ENCODE data around the gene PNPLA2. TPM values are rescaled to one million over a fixed set of nuclear protein-coding genes. Genes with fewer than 3 reads are reported as not detected.

PNPLA2 gene
- total RNA-seq, 4 donors from 2014 or later, result 39.7 to 79.4 (median 58.9) TPM

GRCh38 chr11:787084-787675, 31.5 kb upstream of the PNPLA2 start:
- no CpG with 5 or more reads among the region's 24 CpGs for WGBS, 2 donors (ENCODE audit: low coverage in 1 of 2)
- no peak for TF ChIP-seq CTCF (IDR thresholded peaks at IDR 0.05)
- TF ChIP-seq POLR2A (IDR thresholded peaks at IDR 0.05), result no peak
- no peak for TF ChIP-seq POLR2AphosphoS5 (IDR thresholded peaks at IDR 0.05)
- TF ChIP-seq EP300 (IDR thresholded peaks at IDR 0.05), result no peak
- peaks cover 42% of the 10 kb centered on the region for H3K27me3 ChIP-seq
- no peaks in the 10 kb centered on the region for H3K9me3 ChIP-seq
- H3K4me3 ChIP-seq, result no peak overlapping the region
- H3K27ac ChIP-seq, result no peak overlapping the region
- H3K36me3 ChIP-seq, result peaks cover 0 to 14% of the 10 kb centered on the region in 2 donors
- ATAC-seq, result no peak
- H3K4me1 ChIP-seq, result peaks cover 0 to 32% (median 3%) of the 10 kb centered on the region in 3 donors

- no peak for ATAC-seq
- 56% methylated on average over 8 of the region's 28 CpGs; no CpG with 5 or more reads in 1 of the 2 donors for WGBS, 2 donors (ENCODE audit: low coverage in 1 of 2)
- peaks cover 0 to 32% (median 3%) of the 10 kb centered on the region in 3 donors for H3K4me1 ChIP-seq
- TF ChIP-seq EP300 (IDR thresholded peaks at IDR 0.05) (no peak), POLR2AphosphoS5 (IDR thresholded peaks at IDR 0.05) (no peak)
- H3K27ac ChIP-seq, result no peak overlapping the region
- peaks cover 42% of the 10 kb centered on the region for H3K27me3 ChIP-seq
- no peak overlapping the region for H3K4me3 ChIP-seq
- peaks cover 0 to 20% of the 10 kb centered on the region in 2 donors for H3K36me3 ChIP-seq
- no peaks in the 10 kb centered on the region for H3K9me3 ChIP-seq
Observed at GRCh38 chr11:788009-788640, 30.6 kb upstream of the PNPLA2 start.

- no peak overlapping the region for H3K27ac ChIP-seq
- TF ChIP-seq POLR2AphosphoS5 (IDR thresholded peaks at IDR 0.05) (no peak), EP300 (IDR thresholded peaks at IDR 0.05) (no peak), CTCF (IDR thresholded peaks at IDR 0.05) (no peak), POLR2A (IDR thresholded peaks at IDR 0.05) (no peak)
- 27 to 55% methylated on average over 3 of the region's 31 CpGs for WGBS, 2 donors (ENCODE audit: low coverage in 1 of 2)
- H3K36me3 ChIP-seq, result peaks cover 0 to 31% of the 10 kb centered on the region in 2 donors
- peaks cover 0 to 30% (median 3%) of the 10 kb centered on the region in 3 donors for H3K4me1 ChIP-seq
- peaks cover 42% of the 10 kb centered on the region for H3K27me3 ChIP-seq
- no peak for ATAC-seq
- no peaks in the 10 kb centered on the region for H3K9me3 ChIP-seq
- H3K4me3 ChIP-seq, result peak overlapping the region in 1 of 2 donors; percentile 36
Observed at GRCh38 chr11:788953-789940, 29.5 kb upstream of the PNPLA2 start.

- Histone ChIP-seq H3K9me3 (no peaks in the 10 kb centered on the region), H3K4me1 (peaks cover 0 to 37% (median 7%) of the 10 kb centered on the region in 3 donors), H3K36me3 (peaks cover 0 to 35% of the 10 kb centered on the region in 2 donors), H3K27me3 (peaks cover 42% of the 10 kb centered on the region), H3K4me3 (peak within 1 kb of the TSS in 1 of 2 donors; percentile 36), H3K27ac (no peak within 1 kb of the TSS)
- no CpG with 5 or more reads among the region's 44 CpGs for WGBS, 2 donors (ENCODE audit: low coverage in 1 of 2)
- ATAC-seq, result no peak
- TF ChIP-seq CTCF (IDR thresholded peaks at IDR 0.05), result no peak
- no peak for TF ChIP-seq EP300 (IDR thresholded peaks at IDR 0.05)
- TF ChIP-seq POLR2AphosphoS5 (IDR thresholded peaks at IDR 0.05), result no peak
- TF ChIP-seq POLR2A (IDR thresholded peaks at IDR 0.05), result no peak
Observed at GRCh38 chr11:789943-790342, 28.8 kb upstream of the PNPLA2 start, which contains the start of gene CEND1. Gene CEND1 (minus strand): TSS chr11:790090. CDS start chr11:788576, 1,514 bp downstream.

All from gastroesophageal sphincter (tissue), 4 donors.